ENCODE measurements around the gene PLPPR1.

The PLPPR1 gene

DNA sequence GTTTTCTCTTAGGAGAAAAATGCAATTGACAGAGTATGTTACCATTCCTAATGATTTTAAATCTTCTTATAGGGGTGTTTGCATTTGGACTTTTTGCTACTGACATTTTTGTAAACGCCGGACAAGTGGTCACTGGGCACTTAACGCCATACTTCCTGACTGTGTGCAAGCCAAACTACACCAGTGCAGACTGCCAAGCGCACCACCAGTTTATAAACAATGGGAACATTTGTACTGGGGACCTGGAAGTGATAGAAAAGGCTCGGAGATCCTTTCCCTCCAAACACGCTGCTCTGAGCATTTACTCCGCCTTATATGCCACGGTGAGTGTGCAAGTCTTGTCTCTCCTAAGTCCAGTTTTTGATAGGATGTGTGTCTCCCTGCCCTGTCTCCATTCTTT is 280.6 kb downstream of the PLPPR1 start:
- intact Hi-C loops (cut with DNase I; ENCODE audit: low total_unique reads) = no loop called here
- H3K4me1 ChIP-seq = no peaks in the 10 kb centered on the region
- no peaks in the 10 kb centered on the region for H3K36me3 ChIP-seq
- peaks cover 0 to 6% of the 10 kb centered on the region in 2 donors for H3K27me3 ChIP-seq
- TF ChIP-seq, protein P1, sequence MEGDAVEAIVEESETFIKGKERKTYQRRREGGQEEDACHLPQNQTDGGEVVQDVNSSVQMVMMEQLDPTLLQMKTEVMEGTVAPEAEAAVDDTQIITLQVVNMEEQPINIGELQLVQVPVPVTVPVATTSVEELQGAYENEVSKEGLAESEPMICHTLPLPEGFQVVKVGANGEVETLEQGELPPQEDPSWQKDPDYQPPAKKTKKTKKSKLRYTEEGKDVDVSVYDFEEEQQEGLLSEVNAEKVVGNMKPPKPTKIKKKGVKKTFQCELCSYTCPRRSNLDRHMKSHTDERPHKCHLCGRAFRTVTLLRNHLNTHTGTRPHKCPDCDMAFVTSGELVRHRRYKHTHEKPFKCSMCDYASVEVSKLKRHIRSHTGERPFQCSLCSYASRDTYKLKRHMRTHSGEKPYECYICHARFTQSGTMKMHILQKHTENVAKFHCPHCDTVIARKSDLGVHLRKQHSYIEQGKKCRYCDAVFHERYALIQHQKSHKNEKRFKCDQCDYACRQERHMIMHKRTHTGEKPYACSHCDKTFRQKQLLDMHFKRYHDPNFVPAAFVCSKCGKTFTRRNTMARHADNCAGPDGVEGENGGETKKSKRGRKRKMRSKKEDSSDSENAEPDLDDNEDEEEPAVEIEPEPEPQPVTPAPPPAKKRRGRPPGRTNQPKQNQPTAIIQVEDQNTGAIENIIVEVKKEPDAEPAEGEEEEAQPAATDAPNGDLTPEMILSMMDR (IDR thresholded peaks at IDR 0.05) = no peak
- H3K9me3 ChIP-seq = no peaks in the 10 kb centered on the region
- H3K4me3 ChIP-seq = no peak overlapping the region
- no peak for DNase-seq
- no peak overlapping the region for H3K27ac ChIP-seq

DNA sequence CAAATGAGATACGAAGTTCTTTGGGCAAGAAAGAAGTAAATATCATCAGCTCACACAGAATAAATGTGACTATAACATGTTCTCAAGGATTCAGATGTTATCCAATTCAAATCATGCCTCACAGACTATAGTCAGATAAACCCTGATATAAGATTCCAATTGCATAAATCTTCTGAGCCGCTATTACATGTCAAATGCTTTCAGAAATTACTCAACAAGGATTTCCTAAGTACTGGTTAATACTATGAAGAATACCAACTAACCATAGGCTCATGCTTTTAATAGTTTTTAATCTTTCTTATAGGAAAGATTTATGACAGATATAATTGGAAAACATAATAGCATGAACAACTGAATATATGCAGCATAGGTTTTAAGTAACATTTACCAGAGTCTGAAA is 282.7 kb downstream of the PLPPR1 start:
- no peaks in the 10 kb centered on the region for H3K4me1 ChIP-seq
- TF ChIP-seq, protein P1 (IDR thresholded peaks at IDR 0.05) = no peak
- H3K4me3 ChIP-seq = no peak overlapping the region
- no peaks in the 10 kb centered on the region for H3K36me3 ChIP-seq
- intact Hi-C loops (cut with DNase I; ENCODE audit: low total_unique reads) = no loop called here
- H3K9me3 ChIP-seq = no peaks in the 10 kb centered on the region
- DNase-seq = no peak
- no peak overlapping the region for H3K27ac ChIP-seq
- H3K27me3 ChIP-seq = peaks cover 0 to 6% of the 10 kb centered on the region in 2 donors

DNA sequence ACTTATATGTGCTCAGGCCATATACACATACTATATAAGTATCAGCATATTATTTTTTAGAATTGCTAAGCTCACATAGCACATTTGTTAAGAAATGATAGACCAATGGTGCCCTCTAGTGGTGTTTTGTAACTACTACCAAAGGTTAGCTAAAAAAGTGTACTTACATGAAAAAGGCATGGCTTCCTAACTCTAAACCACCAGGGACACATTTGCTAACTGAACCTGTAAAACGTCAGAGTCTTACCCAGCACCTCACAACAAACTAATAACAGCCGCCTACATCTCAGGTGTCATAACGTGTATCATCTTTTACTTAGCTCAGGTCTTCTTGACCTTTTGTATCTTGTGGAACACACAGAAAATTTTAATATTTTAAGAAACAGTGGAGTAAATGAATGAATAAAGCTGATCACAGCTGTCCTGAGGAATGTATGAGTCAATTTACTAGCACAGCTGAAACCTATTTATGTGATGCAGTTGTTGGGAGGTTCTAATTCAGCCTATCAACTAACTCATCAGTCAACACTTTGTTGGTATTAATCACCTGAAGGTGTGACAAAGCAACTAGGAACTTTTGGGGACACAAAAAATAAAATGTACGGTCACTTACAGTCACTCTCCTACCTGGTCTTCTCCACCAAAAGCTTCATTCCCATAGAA is 283.4 kb downstream of the PLPPR1 start:
- intact Hi-C loops (cut with DNase I; ENCODE audit: low total_unique reads) = no loop called here
- TF ChIP-seq, protein P1 (IDR thresholded peaks at IDR 0.05) = peak; percentile 54 to 67
- no peak overlapping the region for H3K4me3 ChIP-seq
- H3K4me1 ChIP-seq = no peaks in the 10 kb centered on the region
- no peaks in the 10 kb centered on the region for H3K9me3 ChIP-seq
- H3K36me3 ChIP-seq = no peaks in the 10 kb centered on the region
- H3K27ac ChIP-seq = no peak overlapping the region
- DNase-seq = no peak
- peaks cover 0 to 6% of the 10 kb centered on the region in 2 donors for H3K27me3 ChIP-seq

DNA sequence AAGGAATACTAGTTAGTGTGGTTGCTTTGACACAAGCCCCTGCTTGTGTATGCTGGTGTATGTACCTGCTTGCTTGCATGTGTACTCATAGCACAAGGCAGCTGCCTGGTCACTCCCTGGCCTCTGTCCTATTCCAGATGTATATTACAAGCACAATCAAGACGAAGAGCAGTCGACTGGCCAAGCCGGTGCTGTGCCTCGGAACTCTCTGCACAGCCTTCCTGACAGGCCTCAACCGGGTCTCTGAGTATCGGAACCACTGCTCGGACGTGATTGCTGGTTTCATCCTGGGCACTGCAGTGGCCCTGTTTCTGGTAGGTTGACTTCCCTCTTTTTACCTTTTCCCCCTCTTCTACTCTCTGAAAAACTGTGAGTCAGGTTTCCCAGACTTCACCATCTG is 284.1 kb downstream of the PLPPR1 start:
- Histone ChIP-seq H3K27ac (no peak overlapping the region), H3K36me3 (no peaks in the 10 kb centered on the region), H3K4me1 (no peaks in the 10 kb centered on the region), H3K9me3 (no peaks in the 10 kb centered on the region), H3K4me3 (no peak overlapping the region), H3K27me3 (peaks cover 0 to 6% of the 10 kb centered on the region in 2 donors)
- no peak for DNase-seq
- intact Hi-C loops (cut with DNase I; ENCODE audit: low total_unique reads) = no loop called here
- TF ChIP-seq, protein P1 (IDR thresholded peaks at IDR 0.05) = no peak

DNA sequence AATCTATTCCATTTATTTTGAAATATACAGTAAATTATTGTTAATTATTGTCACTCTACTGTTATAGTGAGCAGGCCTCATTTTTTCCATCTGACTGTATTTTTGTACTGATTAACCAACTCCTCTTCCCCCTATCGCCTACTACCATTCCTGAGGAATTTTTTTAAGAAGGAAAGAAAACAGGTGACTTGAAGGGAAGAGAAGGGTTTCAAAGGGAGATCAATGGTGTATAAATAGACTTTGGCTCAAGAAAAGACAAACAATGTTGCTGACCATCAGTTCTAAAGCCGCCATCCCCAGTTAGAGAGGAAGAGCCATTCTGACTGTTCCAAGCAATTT is 286.6 kb downstream of the PLPPR1 start:
- DNase-seq = no peak
- Histone ChIP-seq H3K27me3 (peaks cover 0 to 2% of the 10 kb centered on the region in 2 donors), H3K9me3 (no peaks in the 10 kb centered on the region), H3K36me3 (no peaks in the 10 kb centered on the region), H3K27ac (no peak overlapping the region), H3K4me3 (no peak overlapping the region), H3K4me1 (no peaks in the 10 kb centered on the region)
- intact Hi-C loops (cut with DNase I; ENCODE audit: low total_unique reads) = no loop called here
- TF ChIP-seq, protein P1 (IDR thresholded peaks at IDR 0.05) = no peak

DNA sequence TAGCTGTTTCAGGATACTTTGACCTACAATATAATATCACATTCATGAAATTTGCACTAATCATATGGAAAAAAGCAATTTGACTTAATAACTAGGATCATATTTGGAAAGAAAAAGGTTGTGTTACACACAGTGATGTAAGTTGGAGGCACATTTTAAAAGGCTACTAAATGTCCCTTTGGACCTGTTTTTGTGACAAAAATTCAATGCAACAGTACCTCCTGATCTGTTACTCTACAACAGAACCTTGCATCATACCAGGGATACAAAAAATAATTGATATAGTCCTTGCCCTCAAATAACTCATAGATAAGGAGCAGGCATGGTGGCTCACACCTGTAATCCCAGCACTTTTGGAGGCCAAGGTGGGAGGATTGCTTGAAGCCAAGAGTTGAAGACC is 289.2 kb downstream of the PLPPR1 start:
- Histone ChIP-seq H3K4me3 (no peak overlapping the region), H3K36me3 (no peaks in the 10 kb centered on the region), H3K27ac (no peak overlapping the region), H3K9me3 (no peaks in the 10 kb centered on the region), H3K27me3 (peaks cover 0 to 2% of the 10 kb centered on the region in 2 donors), H3K4me1 (no peaks in the 10 kb centered on the region)
- TF ChIP-seq, protein P1 (IDR thresholded peaks at IDR 0.05) = no peak
- intact Hi-C loops (cut with DNase I; ENCODE audit: low total_unique reads) = no loop called here
- DNase-seq = no peak

Data from tibial artery (tissue), 4 donors.